ENCODE results near the gene NAALADL2.

DNA sequence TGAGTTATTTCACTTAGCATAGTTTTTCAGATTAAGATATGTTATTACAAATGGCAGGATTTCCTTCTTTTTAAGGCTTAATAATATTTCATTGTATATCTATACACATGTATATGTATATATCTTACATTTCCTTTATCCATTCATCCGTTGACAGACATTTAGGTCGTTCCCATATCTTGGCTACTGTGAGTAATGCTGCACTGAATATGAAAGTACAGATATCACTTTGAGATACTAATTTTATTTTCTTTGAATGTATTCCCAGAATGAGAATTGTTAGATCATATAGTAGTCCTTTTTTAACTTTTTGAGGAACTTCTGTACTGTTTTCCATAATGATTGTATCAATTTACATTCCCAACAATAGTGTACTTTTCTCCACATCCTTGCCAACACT, 270.4 kb downstream of the NAALADL2 start:
- TF ChIP-seq POLR2AphosphoS5 (IDR thresholded peaks at IDR 0.05; ENCODE audit: borderline replicate concordance, low read depth, low read length) = no peak
- TF ChIP-seq EZH2 (IDR thresholded peaks at IDR 0.05) = no peak
